ENCODE data around the gene SCUBE3. TPM values are rescaled to one million over a fixed set of nuclear protein-coding genes. Genes with fewer than 3 reads are reported as not detected.

Gene SCUBE3
- total RNA-seq, 1 experiment from 2014 or later = 0.36 TPM

DNA sequence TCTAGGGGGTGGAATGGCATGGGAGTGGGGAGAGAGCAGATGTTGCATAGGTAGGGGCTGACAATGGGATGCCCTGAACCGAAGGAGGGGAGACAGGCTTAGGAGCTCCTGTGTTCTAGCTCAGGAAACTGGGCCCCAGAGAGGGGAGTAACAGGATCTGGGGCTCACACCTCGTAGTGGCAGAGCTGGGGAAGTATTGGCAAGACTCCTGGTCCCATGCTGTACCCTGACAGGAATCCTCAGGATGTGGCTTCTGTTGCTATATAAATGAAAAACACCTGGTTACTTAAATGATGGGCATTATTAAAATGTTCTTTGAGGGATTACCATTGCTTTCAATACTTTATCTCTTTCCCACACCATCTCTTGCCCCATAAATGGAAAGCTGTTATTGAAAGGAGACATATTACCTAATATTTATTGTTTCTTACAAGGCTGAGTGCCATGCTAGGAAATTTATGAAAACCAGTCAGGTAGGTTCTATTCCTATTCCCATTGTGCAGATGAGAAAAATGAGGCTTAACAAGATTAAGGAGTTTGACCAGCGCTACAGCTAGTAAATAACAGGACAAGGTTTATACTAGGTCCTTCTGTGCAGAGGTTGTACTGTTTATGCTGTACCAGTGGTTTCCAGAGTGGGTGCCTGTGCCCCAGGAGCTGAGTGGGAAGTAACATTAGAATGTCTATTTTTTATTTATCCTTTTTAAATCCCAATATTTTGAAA is 37.3 kb upstream of the SCUBE3 start:
- no peaks in the 10 kb centered on the region for H3K36me3 ChIP-seq
- H3K4me1 ChIP-seq = peaks cover 17% of the 10 kb centered on the region; the same call in 1 of the 2 replicates

DNA sequence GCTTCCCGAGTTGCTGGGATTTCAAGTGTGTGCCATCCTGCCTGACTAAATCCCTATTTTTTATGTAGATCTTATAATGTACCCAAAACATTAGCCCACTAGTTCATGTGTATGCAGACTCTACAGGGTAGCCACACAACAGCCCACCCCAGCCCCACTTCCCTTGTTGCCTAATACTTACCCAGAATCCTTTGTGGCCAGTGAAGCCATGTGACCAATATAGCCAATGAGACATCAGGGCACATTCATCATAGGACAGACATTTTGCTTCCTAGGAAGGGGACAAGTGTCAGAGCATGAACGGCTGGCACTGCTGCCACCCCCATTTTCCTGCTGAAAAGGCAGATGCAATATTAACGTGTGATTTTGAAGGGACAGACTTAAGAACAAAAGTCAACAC is 36.6 kb upstream of the SCUBE3 start:
- Histone ChIP-seq H3K36me3 (no peaks in the 10 kb centered on the region), H3K4me3 (no peak overlapping the region), H3K9me3 (replicated peaks) (no peaks in the 10 kb centered on the region), H3K27ac (no peak overlapping the region), H3K4me1 (peaks cover 16% of the 10 kb centered on the region; the same call in 1 of the 2 replicates), H3K27me3 (no peaks in the 10 kb centered on the region)
- DNase-seq = no peak

More for the DNA sequence above, 37.3 kb upstream of the SCUBE3 start:
- Histone ChIP-seq H3K27ac (no peak overlapping the region), H3K9me3 (replicated peaks) (no peaks in the 10 kb centered on the region), H3K4me3 (no peak overlapping the region), H3K27me3 (no peaks in the 10 kb centered on the region)
- DNase-seq = no peak

DNA sequence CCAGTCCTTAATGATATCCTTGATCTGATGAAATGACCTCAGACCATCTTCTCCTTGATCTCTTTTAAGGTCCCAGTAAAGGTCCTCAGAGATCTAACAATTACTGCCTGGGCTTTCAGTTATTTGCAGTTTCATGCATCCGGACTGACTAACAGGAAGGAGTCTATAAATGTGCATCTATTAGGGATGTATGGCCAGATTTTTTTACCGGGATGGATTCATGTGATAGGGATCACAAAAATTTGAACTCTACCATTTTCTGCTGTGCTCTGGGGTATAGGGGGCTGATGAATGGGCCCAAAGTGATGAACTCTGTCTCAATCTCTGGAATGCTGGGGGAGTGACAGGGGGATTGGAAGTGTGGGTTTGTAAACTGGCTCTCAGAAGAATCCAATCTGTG is 36.2 kb upstream of the SCUBE3 start:
- H3K9me3 ChIP-seq (replicated peaks) = no peaks in the 10 kb centered on the region
- no peaks in the 10 kb centered on the region for H3K36me3 ChIP-seq
- no peak for DNase-seq
- H3K27me3 ChIP-seq = no peaks in the 10 kb centered on the region
- H3K27ac ChIP-seq = no peak overlapping the region
- H3K4me1 ChIP-seq = peaks cover 16% of the 10 kb centered on the region; the same call in 1 of the 2 replicates
- H3K4me3 ChIP-seq = no peak overlapping the region

DNA sequence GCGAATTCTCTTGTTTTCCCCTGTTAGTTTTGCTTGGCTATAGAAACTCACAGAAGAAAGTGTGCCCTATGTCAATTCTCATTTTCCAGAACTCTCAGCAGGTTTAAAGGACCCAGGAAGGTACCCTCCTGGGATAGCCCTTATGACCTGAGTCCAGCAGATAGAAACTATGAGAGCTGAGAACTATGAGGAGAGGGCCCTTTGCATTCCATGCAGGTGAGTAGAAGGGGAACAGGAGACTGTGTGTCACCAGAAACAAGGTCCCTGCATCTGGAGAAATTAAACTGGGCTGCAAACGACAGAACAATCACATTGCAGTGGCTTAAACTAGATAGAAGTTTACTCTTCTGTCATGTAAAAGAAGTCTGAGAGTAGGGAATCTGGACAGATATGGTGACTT is 35.7 kb upstream of the SCUBE3 start:
- Histone ChIP-seq H3K36me3 (no peaks in the 10 kb centered on the region), H3K27ac (no peak overlapping the region), H3K4me1 (peaks cover 12% of the 10 kb centered on the region; the same call in 1 of the 2 replicates), H3K4me3 (no peak overlapping the region), H3K27me3 (no peaks in the 10 kb centered on the region), H3K9me3 (replicated peaks) (no peaks in the 10 kb centered on the region)
- DNase-seq = no peak

DNA sequence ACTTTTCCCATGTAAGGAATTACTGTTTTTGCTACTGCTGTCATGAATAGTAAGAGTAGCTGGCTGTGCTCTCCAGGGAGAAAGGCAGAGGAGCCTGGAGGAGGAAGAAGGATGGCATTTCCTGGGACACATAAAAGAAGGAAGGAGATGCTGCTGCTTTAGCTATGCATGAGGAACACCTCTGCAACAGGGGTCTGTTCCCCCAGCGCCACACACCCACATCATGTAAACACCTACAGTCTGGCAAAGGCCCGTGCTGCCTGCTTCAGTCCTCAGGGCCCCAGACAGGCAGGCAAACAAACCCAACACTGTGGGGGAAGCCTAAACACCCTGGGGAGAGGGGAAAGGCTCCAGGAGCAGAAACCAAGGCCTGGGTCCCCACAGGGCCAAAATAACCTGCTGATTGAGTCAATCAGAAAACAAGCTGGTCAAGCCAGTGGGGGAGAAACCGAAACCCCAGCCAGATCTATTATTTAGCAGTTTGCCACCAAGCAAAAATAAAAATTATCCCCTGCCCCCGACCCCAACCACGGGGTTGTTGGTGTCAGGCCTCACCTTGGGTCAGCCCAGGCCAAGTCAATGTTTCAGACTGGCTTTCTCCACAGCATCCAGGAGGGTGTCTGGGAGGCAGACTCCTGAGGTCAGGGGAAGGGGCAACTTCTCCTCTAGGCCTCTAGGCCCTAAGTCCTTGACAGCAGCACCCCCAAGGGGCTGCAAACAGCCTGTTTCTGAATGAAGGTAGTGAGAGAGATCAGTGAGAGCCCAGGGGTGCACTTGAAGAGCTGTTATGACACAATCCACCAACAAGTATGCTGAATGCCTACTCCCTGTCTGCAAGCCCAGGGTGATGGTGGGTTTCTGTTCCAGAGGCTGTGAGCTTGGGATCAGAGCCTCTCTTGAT is 34.6 kb upstream of the SCUBE3 start:
- Histone ChIP-seq H3K36me3 (no peaks in the 10 kb centered on the region), H3K27me3 (no peaks in the 10 kb centered on the region), H3K4me3 (no peak overlapping the region), H3K4me1 (peaks cover 2% of the 10 kb centered on the region; the same call in 1 of the 2 replicates), H3K27ac (no peak overlapping the region), H3K9me3 (replicated peaks) (no peaks in the 10 kb centered on the region)
- DNase-seq = no peak

DNA sequence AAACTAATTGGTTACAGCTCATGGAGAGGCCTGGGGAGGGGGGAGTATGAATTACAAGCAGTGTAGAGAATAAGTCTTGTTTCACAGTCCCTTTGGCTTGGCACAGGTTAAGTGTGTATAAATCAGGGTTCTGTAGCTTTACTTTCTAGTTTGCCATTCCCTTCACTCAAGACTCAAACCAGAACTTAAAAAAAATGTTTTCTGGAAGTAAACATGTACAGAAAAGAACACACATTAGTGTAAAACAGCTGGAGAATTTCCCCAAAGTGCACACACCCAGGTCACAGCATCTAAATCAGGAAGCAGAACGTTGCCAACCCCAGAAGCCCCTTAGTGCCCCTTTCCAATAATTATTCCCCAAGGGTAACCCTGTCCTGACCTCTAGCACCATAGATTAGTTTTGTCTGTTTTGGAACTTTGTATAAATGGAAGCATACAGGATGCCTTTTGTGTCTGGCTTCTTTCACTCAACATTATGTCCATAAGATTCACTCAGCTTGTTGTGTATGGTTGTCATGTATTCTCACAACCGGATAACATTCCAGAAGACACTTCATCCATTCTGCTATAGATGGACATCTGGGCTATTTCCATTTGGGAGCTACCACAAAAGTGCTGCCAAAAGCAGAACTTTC is 33.7 kb upstream of the SCUBE3 start:
- Histone ChIP-seq H3K27me3 (no peaks in the 10 kb centered on the region), H3K4me3 (no peak overlapping the region), H3K36me3 (no peaks in the 10 kb centered on the region), H3K27ac (no peak overlapping the region), H3K9me3 (replicated peaks) (no peaks in the 10 kb centered on the region), H3K4me1 (peaks cover 2% of the 10 kb centered on the region; the same call in 1 of the 2 replicates)
- no peak for DNase-seq

DNA sequence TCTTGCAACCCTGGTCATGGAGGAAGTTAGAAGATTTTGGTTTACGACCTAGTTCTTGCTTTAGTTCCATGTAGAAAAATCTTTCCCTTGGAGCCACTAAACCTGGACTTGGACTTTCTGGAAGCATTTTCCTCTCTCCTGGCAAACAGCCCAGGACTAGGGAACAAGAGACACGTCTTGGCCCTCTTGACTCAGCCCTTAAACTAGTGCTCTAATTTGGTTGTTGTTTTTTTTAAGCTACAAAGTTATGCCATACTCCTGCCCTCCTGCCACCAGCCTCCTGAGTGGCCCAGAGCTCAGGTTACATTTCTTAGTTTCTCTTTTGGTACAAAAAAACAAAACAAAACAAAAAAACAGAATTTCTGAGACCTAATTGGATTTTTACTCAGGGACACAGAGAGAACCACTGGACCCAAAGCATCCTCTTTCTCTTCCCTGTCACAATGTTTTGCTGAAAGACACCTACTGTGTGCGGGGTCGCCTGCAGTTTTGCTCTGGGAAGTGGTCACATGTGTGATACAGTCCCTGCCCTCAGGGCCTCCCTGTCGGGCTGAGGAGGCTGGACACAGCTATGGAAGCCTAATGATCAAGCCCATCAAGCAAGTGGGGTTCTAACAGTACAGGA is 32.3 kb upstream of the SCUBE3 start:
- H3K36me3 ChIP-seq = no peaks in the 10 kb centered on the region
- no peaks in the 10 kb centered on the region for H3K27me3 ChIP-seq
- no peak overlapping the region for H3K4me3 ChIP-seq
- no peak overlapping the region for H3K27ac ChIP-seq
- H3K9me3 ChIP-seq (replicated peaks) = no peaks in the 10 kb centered on the region
- H3K4me1 ChIP-seq = peaks cover 2% of the 10 kb centered on the region; the same call in 1 of the 2 replicates
- DNase-seq = no peak

DNA sequence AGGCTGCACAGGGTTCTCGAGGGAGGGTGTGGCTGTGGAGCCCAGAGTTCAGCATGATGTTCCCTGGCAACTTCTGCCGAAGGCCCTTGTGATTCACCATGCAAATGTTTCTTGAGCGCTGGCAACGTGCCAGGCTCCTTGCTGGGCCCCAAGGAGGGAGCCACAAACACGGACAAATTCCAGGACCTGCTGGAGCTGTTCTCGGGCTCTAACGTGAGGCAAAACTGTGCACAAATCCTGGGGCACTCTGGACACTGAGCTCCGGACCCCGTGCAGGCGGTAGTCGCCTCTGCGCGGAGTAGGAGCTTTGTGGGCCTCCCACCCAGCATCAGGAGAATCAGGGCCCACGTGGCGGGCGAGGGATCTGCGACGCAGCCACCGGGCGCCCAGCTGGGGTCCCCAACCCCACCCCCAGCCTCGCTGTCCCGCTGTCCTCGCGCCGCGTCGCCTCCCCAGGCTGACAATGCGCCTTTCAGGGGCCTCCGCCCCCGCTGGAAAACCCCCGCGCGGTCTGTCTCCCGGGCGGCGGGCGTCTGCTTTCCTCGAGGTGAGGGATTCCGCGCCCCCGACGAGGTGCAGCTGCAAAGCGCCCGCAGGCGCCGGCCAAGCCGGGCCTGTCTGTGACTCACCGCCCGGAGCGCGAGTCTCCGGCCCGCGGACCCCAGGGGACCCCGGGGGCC is 31.7 kb upstream of the SCUBE3 start:
- H3K27me3 ChIP-seq = no peaks in the 10 kb centered on the region
- peak; percentile 23 to 40 for DNase-seq
- H3K4me3 ChIP-seq = no peak overlapping the region
- H3K36me3 ChIP-seq = no peaks in the 10 kb centered on the region
- peaks cover 2% of the 10 kb centered on the region; the same call in 1 of the 2 replicates for H3K4me1 ChIP-seq
- H3K9me3 ChIP-seq (replicated peaks) = no peaks in the 10 kb centered on the region
- no peak overlapping the region for H3K27ac ChIP-seq

DNA sequence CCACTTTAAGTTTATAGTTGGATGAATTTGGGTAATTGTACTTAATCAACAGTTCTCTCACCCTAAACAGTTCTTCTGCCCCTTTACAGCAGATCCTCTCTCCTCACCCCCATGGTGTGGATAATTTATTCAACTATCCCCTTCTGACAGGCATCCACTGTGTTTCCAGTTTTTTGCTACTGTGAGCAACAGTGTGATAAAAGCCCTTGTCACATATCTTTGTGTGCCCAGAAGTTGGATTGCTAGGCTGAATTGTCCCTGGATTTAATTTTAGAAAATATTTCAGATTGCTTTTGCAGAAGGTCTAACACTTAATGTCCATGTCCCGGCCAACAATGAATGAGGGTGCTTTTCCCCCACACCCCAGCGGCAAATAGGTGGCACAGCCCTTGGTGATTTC is 30.5 kb upstream of the SCUBE3 start:
- Histone ChIP-seq H3K36me3 (no peaks in the 10 kb centered on the region), H3K9me3 (replicated peaks) (no peaks in the 10 kb centered on the region), H3K27ac (no peak overlapping the region), H3K4me3 (no peak overlapping the region), H3K4me1 (peaks cover 2% of the 10 kb centered on the region; the same call in 1 of the 2 replicates), H3K27me3 (no peaks in the 10 kb centered on the region)
- no peak for DNase-seq

DNA sequence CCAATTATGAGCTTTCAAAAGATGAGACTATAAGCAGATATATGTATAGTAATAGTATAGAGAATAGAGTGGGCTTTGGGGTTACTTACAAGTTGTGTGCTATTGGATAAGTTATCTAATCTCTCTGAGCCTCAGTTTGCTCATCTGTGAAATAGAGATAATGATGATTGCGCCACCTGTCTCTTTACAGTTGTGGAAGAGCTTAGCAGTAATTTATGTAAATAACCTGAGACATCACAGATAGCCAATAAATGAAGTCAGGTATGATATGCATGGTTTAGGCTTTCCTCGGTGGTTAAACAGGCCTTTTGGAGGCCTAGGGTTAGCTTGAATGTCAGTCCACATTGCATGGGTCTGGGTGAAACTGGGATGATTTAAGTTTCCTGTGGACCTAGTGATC is 29.8 kb upstream of the SCUBE3 start:
- no peaks in the 10 kb centered on the region for H3K27me3 ChIP-seq
- no peak for DNase-seq
- no peaks in the 10 kb centered on the region for H3K9me3 ChIP-seq (replicated peaks)
- peaks cover 2% of the 10 kb centered on the region; the same call in 1 of the 2 replicates for H3K4me1 ChIP-seq
- no peak overlapping the region for H3K4me3 ChIP-seq
- no peak overlapping the region for H3K27ac ChIP-seq
- H3K36me3 ChIP-seq = no peaks in the 10 kb centered on the region

DNA sequence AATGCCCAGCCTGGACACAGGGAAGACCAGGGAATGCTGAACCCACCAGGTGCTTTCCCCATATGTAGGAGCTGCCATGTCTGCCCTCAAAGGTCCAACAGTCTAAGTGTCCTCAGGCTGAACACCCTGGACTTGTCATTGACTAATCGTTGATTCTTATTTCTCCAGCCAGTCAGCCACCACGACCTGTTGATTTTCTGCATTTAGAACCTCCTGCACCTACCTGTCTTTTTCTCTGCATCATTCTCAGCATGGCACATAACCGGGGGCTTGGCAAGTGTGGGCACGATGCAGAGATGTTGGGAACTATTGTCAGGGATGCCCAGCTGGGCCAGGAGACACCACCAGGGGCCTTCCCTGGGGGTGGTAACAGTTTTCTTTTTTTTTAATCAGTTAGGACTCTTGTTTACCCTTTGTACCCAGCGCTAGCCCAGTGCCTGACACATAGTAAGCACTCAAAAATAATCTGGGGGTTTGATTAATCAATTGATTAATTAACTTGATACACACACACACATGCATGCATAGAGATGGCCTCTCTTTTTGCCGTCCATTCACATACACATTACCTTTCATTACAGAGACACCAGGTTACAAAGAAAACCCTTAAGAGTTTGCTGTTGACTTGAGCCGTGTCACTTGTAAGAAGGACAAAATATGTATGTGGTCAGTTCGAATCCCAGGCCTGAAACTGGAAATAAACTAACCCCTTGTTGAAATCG is 29.0 kb upstream of the SCUBE3 start:
- Histone ChIP-seq H3K9me3 (replicated peaks) (no peaks in the 10 kb centered on the region), H3K4me3 (no peak overlapping the region), H3K36me3 (no peaks in the 10 kb centered on the region), H3K27ac (no peak overlapping the region), H3K4me1 (peaks cover 2% of the 10 kb centered on the region; the same call in 1 of the 2 replicates), H3K27me3 (no peaks in the 10 kb centered on the region)
- DNase-seq = no peak

DNA sequence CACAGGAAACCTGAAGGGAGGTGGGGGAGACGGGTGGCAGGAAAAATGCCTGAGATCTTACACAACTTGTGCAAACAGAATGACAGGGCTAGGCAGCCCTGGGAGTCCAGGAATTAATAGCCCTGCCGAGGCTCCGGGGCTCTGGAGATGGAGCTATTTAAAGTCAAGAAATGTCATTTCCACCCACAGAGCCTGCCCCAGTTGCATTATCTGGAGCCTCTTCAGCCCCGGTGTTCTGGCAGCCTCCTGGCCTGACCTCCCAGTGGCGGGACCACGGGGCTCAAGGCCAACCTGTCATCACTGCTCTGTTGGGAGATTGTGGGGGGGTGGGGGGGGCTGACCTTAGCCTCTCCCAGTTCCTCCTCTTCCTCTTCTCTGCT is 28.5 kb upstream of the SCUBE3 start:
- Histone ChIP-seq H3K9me3 (replicated peaks) (no peaks in the 10 kb centered on the region), H3K4me1 (peaks cover 2% of the 10 kb centered on the region; the same call in 1 of the 2 replicates), H3K36me3 (no peaks in the 10 kb centered on the region), H3K27ac (no peak overlapping the region), H3K27me3 (no peaks in the 10 kb centered on the region), H3K4me3 (no peak overlapping the region)
- DNase-seq = no peak

DNA sequence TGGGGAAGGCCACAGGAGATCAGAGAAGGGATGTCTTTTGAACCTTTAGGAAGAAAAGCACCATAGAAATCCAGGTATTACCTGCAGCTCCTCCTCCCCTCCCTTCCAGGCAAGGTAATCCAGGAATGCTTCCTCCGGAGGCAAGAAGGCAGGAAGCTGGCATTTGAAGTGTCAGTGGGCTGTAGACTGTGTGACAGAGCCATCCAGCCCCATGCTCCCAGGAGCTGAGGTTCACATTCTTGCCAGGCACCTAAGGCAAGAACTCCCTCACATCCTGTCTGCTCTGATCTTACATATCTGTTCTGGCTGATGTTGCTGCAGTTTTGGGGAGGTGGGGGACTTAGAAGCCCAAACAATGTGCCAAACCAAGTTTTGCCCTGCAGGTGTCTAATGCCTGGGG is 27.8 kb upstream of the SCUBE3 start:
- peaks cover 2% of the 10 kb centered on the region; the same call in 1 of the 2 replicates for H3K4me1 ChIP-seq
- H3K9me3 ChIP-seq (replicated peaks) = no peaks in the 10 kb centered on the region
- no peaks in the 10 kb centered on the region for H3K36me3 ChIP-seq
- DNase-seq = no peak
- H3K27me3 ChIP-seq = no peaks in the 10 kb centered on the region
- H3K4me3 ChIP-seq = no peak overlapping the region
- no peak overlapping the region for H3K27ac ChIP-seq
